HG02981 (cell line): ENCODE results near the gene RASGEF1B.
"Not testable (repeated sequence)": the region's sequence is repeated elsewhere in the genome, so short reads cannot be mapped to it uniquely, and the experiment has no call there.

Experiments
- ATAC-seq: cut with Tn5 transposase; IDR thresholded peaks from one replicate; pipeline ENCODE4 v1.9.1; 2021; ENCODE audit warnings: mild to moderate bottlenecking, moderate library complexity; ENCODE audit not compliant: unreplicated experiment

RASGEF1B gene

DNA sequence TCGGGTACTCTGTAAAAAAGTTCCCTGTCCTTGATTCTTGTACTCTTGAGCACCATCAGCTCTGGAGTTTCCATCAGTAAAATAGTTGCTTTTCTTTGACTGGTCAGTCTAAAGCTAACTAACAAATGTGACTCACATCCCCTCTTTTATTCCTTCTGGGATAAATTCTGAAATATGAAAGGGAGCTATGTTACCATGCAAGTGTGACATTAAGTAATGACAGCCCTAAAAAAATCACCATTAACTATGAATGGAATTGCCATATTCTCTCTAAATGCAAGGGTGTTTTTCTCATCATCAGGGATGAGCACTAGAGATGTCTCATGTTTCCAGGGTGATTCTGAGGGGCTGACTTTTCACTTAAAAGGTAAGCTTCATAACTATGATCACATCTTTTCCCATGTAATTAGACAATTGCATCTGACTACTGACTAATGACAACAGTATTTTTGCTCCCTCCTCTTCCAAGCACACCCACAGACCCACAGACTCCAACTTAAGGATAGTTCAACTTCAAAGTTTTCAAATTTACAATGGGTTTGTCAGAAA is 26.9 kb upstream of the RASGEF1B start:
- ATAC-seq = no peak

DNA sequence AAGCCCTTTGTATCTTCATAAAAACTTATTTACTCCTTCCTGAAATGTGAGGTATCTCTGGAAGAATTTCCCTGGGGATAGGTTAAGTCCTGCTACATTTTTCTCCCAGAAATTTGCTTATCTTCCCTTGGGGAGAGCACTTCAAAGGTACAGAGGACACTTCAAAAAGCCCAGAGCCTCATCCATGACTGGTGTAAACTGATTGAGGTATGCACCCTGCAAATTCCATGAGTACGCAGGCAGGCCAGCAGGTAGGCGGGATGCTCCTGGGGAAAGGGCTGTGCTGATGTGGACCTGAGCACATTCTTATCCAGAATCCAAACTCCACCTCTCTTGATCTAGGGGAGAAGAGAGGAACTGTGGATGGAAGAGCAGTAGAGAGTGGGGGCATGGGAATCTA is 26.3 kb upstream of the RASGEF1B start:
- ATAC-seq = no peak

DNA sequence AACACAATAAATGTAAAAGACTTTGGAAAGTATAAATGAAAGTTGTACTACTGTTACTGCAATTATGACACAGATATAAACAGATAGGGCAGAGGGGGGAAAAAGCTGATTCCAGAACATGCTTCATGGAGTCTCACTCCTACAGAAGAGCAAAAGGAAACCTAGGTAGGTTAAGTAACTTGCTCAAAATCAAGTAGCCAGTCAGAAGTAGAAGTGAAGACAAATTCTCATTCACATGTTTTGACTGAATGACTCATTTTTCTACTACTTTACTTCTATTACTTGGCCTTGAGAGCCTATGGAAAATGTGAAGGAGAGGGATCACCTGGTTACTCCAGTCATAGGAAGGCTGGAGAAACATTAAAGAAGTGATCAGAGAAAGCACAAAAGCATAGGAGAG is 23.6 kb upstream of the RASGEF1B start:
- ATAC-seq = no peak

DNA sequence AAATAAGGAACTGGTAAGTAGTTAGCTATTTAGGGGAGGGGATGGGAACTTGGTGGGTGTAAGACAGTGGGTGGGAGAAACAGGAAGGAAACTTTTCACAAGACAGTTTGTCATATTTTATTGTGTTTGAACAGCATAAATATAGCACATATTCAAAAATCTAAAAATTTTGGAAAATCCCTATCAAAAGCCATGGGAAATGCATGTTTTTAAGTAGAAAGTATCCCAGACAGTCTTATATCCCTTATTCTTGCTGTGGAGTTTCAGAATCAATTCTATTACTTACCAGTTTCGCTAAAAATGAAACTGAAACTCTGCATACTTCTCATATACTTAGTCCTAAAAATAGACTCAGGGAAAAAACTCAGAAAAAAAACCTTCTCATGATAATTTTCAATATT is 22.3 kb upstream of the RASGEF1B start:
- ATAC-seq = peak; percentile 81

GRCh38 chr4:81492606-81493230 is 21.0 kb upstream of the RASGEF1B start:
- no peak for ATAC-seq

DNA sequence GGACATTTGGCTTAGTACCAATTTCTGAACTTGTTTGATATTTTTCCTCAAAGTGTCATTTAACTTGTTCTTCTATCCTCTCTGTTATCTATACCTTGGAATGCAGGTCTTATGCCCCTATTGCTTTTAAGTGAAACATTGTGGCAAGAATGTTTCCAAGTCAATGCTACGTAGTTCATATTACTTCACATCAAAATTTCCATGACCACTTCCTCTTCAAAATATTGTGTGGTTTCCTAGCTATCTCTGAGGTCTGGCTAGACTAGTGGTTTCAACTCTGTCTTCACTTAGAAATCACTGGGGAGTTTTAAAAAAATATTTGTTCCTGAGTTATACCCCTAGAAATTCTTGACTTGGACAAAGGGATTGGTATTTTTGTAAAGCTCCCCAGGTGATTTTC is 20.2 kb upstream of the RASGEF1B start:
- peak; percentile 57 for ATAC-seq

DNA sequence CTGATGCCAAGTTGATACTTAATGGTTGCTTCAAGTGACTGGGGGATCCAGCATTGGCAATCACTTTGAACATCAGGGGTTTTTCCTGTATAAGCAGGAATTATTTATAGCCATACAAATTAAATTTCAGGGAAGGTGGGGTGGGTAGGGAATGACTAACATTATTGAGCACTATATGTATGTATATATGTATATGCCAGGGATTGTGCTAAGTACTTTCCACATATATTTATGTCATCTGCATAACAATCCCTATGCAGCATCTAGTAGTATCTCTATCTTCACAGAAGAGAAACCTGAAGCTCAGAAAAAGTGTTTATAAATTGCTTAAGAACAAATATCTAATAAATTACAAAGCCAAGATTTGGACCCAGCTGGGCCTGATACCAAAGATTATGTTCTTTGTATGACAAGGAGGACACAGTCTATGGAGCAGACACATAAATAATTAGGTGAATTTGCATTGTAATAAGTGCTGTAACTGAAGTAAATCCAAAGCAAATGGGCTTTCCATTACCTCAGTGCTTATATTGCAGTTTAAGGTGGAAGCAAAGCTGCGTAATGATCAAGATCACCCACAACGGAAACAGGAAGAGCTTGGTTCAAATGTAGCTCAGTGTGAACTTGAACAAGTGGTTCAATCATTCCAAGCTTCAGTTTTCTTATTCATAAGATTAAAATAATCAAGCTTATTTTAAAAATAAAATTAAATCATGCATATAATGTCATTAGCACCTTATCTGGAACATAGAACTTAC is 18.9 kb upstream of the RASGEF1B start:
- ATAC-seq = no peak

GRCh38 chr4:81486502-81486901 is 14.8 kb upstream of the RASGEF1B start:
- no peak for ATAC-seq

DNA sequence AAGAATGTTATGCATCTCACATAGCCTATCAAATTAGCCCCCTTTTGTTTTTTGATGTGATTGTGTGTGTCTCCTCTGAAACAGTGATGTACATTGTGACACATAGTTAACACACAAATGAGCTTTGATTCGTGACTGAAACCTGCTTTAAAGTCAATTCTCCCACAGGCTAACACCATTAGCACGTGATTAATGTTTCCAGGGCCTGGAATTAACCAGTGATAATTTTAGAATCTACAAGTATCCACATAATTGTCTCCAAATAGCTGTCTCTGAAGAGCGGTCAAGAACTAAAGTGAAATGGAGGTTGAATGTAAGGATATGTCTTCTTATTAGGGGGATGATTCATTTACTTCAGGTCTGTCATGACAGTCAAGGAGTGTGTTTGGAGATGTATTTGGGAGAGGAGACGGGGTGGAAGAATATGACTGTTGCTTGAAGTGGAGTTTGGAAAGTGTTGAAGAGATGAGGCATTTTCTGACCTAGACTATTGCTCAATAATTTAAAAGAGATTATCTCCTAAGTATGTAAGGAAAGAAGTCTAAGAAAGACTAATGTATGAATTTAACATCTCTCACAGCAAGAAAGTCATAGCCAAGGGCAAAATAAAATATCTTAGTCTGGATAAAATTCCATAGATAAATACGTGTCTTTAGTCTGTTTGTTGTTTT is 13.7 kb upstream of the RASGEF1B start:
- no peak for ATAC-seq

GRCh38 chr4:81482326-81482725 is 10.6 kb upstream of the RASGEF1B start:
- no peak for ATAC-seq

- no peak for ATAC-seq
Measured at GRCh38 chr4:81481151-81481550, 9.4 kb upstream of the RASGEF1B start.

DNA sequence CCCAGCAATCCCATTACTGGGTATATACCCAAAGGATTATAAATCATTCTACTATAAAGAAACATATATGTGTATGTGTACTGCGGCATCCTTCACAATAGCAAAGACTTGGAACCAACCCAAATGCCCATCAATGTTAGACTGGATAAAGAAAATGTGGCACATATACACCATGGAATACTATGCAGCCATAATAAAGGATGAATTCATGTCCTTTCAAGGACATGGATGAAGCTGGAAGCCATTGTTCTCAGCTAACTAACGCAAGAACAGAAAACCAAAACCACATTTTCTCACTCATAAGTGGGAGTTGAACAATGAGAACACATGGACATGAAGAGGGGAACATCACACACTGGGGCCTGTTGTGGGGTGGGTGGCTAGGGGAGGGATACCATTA is 7.9 kb upstream of the RASGEF1B start:
- not testable (repeated sequence) for ATAC-seq

GRCh38 chr4:81473331-81474265 is 1.9 kb upstream of the RASGEF1B start:
- not testable (repeated sequence) for ATAC-seq

GRCh38 chr4:81472281-81473182 is 825 bp upstream of the RASGEF1B start:
- peak; percentile 58 for ATAC-seq

- ATAC-seq = no peak
Measured at GRCh38 chr4:81471298-81471587, 464 bp downstream of the RASGEF1B start.

GRCh38 chr4:81470456-81471297 is 1.0 kb downstream of the RASGEF1B start:
- ATAC-seq = no peak

DNA sequence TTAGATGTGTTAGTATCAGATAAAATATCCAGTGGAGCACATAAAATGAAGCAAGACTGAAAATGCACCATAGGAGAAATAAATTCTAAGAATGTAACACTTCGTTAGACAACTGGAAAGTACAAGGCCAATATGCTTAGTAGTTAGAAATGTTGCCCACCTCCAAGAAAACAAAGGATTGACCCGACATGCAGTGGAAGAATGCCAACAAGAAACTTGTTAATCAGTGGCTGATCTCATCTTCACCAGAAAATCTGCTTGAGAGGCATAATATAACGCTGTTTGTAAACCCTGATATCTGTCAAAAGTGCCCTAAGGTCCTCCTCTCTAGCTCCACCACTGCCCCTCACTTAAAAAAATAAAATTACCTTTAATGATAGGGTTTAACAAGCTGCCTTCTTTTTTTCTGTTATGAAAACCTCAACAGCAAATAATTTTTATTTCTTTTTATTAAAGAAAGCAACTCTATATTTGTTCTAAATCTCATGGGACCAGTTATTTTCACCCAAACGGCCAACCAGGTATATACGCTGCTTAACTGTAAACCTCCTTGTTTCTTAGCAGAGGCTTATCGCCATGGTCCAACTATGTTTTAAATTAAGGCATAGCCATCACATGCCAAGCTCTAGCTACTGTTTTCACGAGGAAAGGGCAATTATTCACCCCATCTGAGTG is 1.8 kb downstream of the RASGEF1B start:
- no peak for ATAC-seq

DNA sequence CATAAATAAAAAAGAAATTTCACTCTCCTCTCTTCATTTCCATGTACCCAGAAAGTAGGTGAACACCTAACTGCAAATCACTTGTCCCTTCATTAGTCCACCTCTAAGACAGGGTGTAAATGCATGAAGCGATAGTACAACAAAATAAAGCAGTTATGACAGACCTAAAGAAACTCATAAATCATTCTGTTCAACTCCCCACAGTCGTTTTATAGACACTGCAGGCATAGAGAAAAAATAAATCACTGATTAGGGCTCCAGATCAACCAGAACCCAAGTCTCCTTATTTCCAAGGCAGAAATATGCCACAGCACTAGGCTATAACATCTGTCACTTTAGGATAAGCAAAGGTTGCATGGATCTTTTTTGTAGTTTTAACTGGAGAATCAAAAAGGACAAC is 3.0 kb downstream of the RASGEF1B start:
- ATAC-seq = no peak

DNA sequence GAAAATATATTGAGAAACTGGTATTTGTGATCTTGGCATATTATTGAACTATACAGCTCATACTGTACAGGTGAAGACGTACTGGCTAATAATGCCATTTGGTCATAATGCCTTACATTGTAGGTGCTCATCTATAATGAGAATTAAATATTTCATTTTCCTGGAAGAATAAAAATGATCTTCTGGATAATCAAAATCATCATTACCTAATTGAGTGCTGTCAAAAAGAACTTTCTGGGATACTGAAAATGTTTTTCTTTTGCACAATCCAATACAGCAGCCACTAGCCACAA is 4.1 kb downstream of the RASGEF1B start:
- no peak for ATAC-seq
